Natural killer cell (primary cell): Measurements from ENCODE around the gene LDB2. TPM values are rescaled to one million over a fixed set of nuclear protein-coding genes. Genes with fewer than 3 reads are reported as not detected.
A peak's percentile ranks its signal among the peaks of the same experiment; 100 is the strongest.

Experiments
- ATAC-seq, 3 donors: fragments of 150-1000 bp in 2 of 3; fragments of 200-7000 bp in 1 of 3; cut with Tn5 transposase; 1 replicate in 1 of 3; 2 replicates in 2 of 3; pipeline ENCODE4 v1.10.0; 2021; ENCODE audit warnings: mild to moderate bottlenecking in 2 of 3, moderate library complexity in 2 of 3
- DNase-seq, 2 donors: peaks; one replicate each; pipeline versions ENCODE4 v3.0.0 to v3.0.0-alpha.2; 2013 to 2021; ENCODE audit warnings: mixed read lengths in 1 of 2
- H3K27ac ChIP-seq: one replicate; pipeline ENCODE4 v1.5.1; 2013; ENCODE audit warnings: mild to moderate bottlenecking, low read length
- H3K27me3 ChIP-seq: one replicate; pipeline ENCODE4 v1.6.1; 2013; ENCODE audit warnings: low read length; ENCODE audit not compliant: control insufficient read depth, insufficient read depth
- H3K36me3 ChIP-seq: one replicate; pipeline ENCODE4 v1.6.1; 2013; ENCODE audit warnings: low read length; ENCODE audit not compliant: control insufficient read depth, insufficient read depth
- H3K4me1 ChIP-seq: one replicate; pipeline ENCODE4 v1.6.1; 2013; ENCODE audit warnings: low read length; ENCODE audit not compliant: control insufficient read depth, insufficient read depth
- H3K4me3 ChIP-seq: one replicate; pipeline ENCODE4 v1.5.1; 2013; ENCODE audit warnings: low read length
- H3K9me3 ChIP-seq: one replicate; pipeline ENCODE4 v1.6.1; 2013; ENCODE audit warnings: low read length; ENCODE audit not compliant: control insufficient read depth, insufficient read depth
- H3K27ac Mint-ChIP-seq, 2 donors: one replicate each; pipeline ENCODE4 v1.8.0; 2022; ENCODE audit warnings: mild to moderate bottlenecking in 2 of 2, mixed read lengths in 2 of 2, moderate library complexity in 1 of 2
- H3K27me3 Mint-ChIP-seq, 2 donors: one replicate each; pipeline ENCODE4 v1.8.0; 2022; ENCODE audit warnings: low read depth in 2 of 2, mixed read lengths in 2 of 2
- H3K36me3 Mint-ChIP-seq: one replicate; pipeline ENCODE4 v1.8.0; 2022; ENCODE audit warnings: mixed read lengths
- H3K4me1 Mint-ChIP-seq, 2 donors: one replicate each; pipeline ENCODE4 v1.8.0; 2022; ENCODE audit warnings: mixed read lengths in 2 of 2
- H3K4me3 Mint-ChIP-seq: one replicate; pipeline ENCODE4 v1.8.0; 2022; ENCODE audit warnings: mild to moderate bottlenecking, moderate library complexity, mixed read lengths
- H3K9me3 Mint-ChIP-seq, 2 donors: one replicate each; pipeline ENCODE4 v1.8.0; 2022; ENCODE audit warnings: mixed read lengths in 2 of 2
- CTCF ChIP-seq: fragments of 200-600 bp; IDR thresholded peaks from one replicate; pipeline ENCODE4 v1.8.0; 2022; ENCODE audit warnings: antibody characterized with exemption
- WGBS: methylation state at CpG from one replicate; pipeline ENCODE4 v1.1.7; 2013; ENCODE audit warnings: missing lambda C conversion rate; ENCODE audit not compliant: insufficient coverage; 5-methylcytosine and 5-hydroxymethylcytosine counted together
- intact Hi-C: fragments of 100-400 bp; cut with micrococcal nuclease; formaldehyde crosslinking; loops from one replicate; pipeline ENCODE4 v1.14.2; 2022
- total RNA-seq, 4 donors: library from RNA; stranded (reverse); fragments of 120-200 nt in 1 of 4; gene quantifications; one replicate each; pipeline versions ENCODE4 v1.2.3 to v1.2.4, GENCODE V29; 2013 to 2022

LDB2 gene
- total RNA-seq, 3 donors from 2014 or later (not counting 1 experiment from before 2014, with no cell fraction given), result 8.2 to 14.2 (median 13.6) TPM

- WGBS, result 86% methylated on average over 1 of the region's 4 CpGs
- Histone ChIP-seq H3K36me3 (no peaks in the 10 kb centered on the region), H3K27ac (no peak overlapping the region), H3K4me3 (no peak overlapping the region), H3K27me3 (no peaks in the 10 kb centered on the region), H3K4me1 (no peaks in the 10 kb centered on the region), H3K9me3 (no peaks in the 10 kb centered on the region)
- H3K9me3 Mint-ChIP-seq, result peaks cover 4% of the 10 kb centered on the region in 2 donors
- no peaks in the 10 kb centered on the region for H3K36me3 Mint-ChIP-seq
- DNase-seq, result no peak
- H3K27ac Mint-ChIP-seq, result peak overlapping the region in 1 of 2 donors; percentile 37
- peak in 2 of 3 donors; percentile 63 to 90 for ATAC-seq
- no peak for TF ChIP-seq CTCF
- peaks cover 7% of the 10 kb centered on the region in 2 donors for H3K4me1 Mint-ChIP-seq
- peak overlapping the region; percentile 57 for H3K4me3 Mint-ChIP-seq
- intact Hi-C loops, result no loop called here
- no peaks in the 10 kb centered on the region for H3K27me3 Mint-ChIP-seq
Observed at GRCh38 chr4:16721613-16722291, 176.7 kb downstream of the LDB2 start.

GRCh38 chr4:16720761-16721160, 177.7 kb downstream of the LDB2 start:
- no peak overlapping the region for H3K27ac Mint-ChIP-seq
- Histone ChIP-seq H3K27ac (no peak overlapping the region), H3K27me3 (no peaks in the 10 kb centered on the region), H3K4me3 (no peak overlapping the region), H3K9me3 (no peaks in the 10 kb centered on the region), H3K4me1 (no peaks in the 10 kb centered on the region), H3K36me3 (no peaks in the 10 kb centered on the region)
- no peak for TF ChIP-seq CTCF
- no peak overlapping the region for H3K4me3 Mint-ChIP-seq
- ATAC-seq, result no peak
- H3K4me1 Mint-ChIP-seq, result peaks cover 7% of the 10 kb centered on the region in 2 donors
- 83% methylated on average over 2 of the region's 2 CpGs for WGBS
- H3K36me3 Mint-ChIP-seq, result no peaks in the 10 kb centered on the region
- H3K9me3 Mint-ChIP-seq, result peaks cover 4% of the 10 kb centered on the region in 2 donors
- intact Hi-C loops, result no loop called here
- no peak for DNase-seq
- no peaks in the 10 kb centered on the region for H3K27me3 Mint-ChIP-seq

DNA sequence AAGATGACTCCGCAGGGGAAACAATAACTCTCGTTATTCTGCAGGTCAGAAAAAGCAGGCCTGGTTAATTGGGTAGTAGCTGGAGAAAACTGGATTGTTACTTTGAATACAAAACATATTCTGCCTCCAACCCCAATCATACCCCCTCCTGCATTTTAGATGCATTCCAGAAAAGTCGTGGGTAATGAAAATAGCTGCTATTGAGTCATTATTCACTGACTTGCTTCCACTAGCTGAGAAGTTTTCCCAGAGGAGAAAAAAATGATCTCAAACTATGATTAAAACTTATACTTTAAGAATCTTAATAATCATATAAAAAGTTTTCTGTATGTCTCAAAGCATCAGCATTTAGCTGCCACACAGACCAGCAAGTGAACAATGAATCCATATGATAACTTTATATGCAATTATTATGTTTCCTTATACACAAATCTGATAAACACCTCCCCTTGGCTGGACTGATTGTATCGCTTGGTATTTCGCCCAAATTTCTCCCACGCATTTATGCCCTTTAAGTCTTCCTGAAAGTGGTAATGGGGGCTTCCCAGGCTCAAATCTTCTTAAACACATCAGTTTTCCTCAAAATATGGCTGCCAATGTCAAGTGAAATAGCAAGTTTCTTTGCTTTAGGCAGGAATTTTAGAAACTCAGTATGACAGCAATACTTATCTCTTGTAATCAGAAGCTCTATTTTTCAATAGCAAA, 181.0 kb downstream of the LDB2 start:
- H3K27me3 Mint-ChIP-seq, result no peaks in the 10 kb centered on the region
- intact Hi-C loops, result no loop called here
- H3K4me1 ChIP-seq, result no peaks in the 10 kb centered on the region
- no peak for TF ChIP-seq CTCF
- no peak overlapping the region for H3K4me3 ChIP-seq
- H3K27me3 ChIP-seq, result no peaks in the 10 kb centered on the region
- DNase-seq (no peak), ATAC-seq (no peak)
- no peaks in the 10 kb centered on the region for H3K9me3 ChIP-seq
- H3K36me3 Mint-ChIP-seq, result no peaks in the 10 kb centered on the region
- no peaks in the 10 kb centered on the region for H3K36me3 ChIP-seq
- 70% methylated on average over 3 of the region's 6 CpGs for WGBS
- peaks cover 7% of the 10 kb centered on the region in 2 donors for H3K4me1 Mint-ChIP-seq
- H3K27ac Mint-ChIP-seq, result no peak overlapping the region
- no peaks in the 10 kb centered on the region for H3K9me3 Mint-ChIP-seq
- H3K4me3 Mint-ChIP-seq, result no peak overlapping the region
- H3K27ac ChIP-seq, result no peak overlapping the region
